ENCODE data around the gene GLYR1.

DNA sequence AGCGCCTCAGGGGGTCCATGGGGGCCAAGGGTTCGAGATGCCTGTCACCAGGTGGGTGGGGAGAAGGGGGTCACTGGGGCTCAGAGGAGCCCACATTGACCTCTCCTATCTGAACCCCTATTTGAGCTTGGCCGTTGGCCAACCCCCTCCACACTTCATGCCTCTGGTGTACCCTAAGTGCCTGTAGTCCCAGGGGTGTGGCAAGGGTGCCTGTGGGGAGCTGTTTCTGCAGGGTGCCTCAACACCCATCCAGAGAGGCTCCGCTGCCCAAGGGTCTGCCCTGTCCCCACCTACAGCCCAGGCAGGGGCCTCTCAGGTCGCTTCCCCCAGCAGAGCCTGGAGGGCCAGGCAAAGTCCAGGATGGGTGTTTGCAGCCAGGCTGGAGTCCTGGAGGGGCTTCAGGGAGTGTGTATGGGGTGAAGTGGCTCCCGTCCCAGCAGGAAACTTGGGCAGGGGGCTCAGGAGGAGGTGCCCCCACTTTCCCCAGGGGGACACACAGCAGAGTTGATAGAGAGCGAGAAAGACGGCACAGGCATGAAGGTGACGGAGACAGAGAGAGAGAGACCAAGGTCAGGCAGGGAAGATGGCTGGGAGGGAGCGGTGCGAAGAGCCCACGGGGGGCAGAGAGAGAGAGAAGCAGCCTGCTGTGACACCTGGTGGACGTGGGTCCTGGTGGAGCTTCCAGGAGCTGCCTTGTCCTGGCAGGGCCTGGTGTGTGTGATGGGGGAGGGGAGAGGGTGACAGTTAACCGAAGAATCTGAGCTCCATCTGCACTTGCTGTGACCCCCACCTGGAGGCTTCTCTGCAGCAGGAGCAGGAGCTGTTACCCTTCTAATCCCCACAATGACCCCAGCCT is 59.2 kb downstream of the GLYR1 start, which contains the start of gene SEPTIN12:
- TF ChIP-seq, protein P1, sequence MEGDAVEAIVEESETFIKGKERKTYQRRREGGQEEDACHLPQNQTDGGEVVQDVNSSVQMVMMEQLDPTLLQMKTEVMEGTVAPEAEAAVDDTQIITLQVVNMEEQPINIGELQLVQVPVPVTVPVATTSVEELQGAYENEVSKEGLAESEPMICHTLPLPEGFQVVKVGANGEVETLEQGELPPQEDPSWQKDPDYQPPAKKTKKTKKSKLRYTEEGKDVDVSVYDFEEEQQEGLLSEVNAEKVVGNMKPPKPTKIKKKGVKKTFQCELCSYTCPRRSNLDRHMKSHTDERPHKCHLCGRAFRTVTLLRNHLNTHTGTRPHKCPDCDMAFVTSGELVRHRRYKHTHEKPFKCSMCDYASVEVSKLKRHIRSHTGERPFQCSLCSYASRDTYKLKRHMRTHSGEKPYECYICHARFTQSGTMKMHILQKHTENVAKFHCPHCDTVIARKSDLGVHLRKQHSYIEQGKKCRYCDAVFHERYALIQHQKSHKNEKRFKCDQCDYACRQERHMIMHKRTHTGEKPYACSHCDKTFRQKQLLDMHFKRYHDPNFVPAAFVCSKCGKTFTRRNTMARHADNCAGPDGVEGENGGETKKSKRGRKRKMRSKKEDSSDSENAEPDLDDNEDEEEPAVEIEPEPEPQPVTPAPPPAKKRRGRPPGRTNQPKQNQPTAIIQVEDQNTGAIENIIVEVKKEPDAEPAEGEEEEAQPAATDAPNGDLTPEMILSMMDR (conservative IDR thresholded peaks at IDR 0.05; ENCODE audit: low read depth, low read length) = no peak
- TF ChIP-seq POLR2A (IDR thresholded peaks at IDR 0.05; ENCODE audit: low read depth, low read length) = no peak
- TF ChIP-seq MAZ (IDR thresholded peaks at IDR 0.05; ENCODE audit: borderline replicate concordance, low read depth, low read length) = no peak
- no peak for TF ChIP-seq BHLHE40 (IDR thresholded peaks at IDR 0.05; ENCODE audit: low read depth, low read length)
- TF ChIP-seq MXI1 (IDR thresholded peaks at IDR 0.05; ENCODE audit: borderline replicate concordance, low read depth, low read length) = no peak
- TF ChIP-seq FOS (IDR thresholded peaks at IDR 0.05; ENCODE audit: low read depth, low read length) = no peak
- no peak for TF ChIP-seq CHD1 (IDR thresholded peaks at IDR 0.05; ENCODE audit: low read depth, low read length)
